Astrocyte (in vitro differentiated cells and primary cell): ENCODE data around the gene GSK3B. TPM values are rescaled to one million over a fixed set of nuclear protein-coding genes. Genes with fewer than 3 reads are reported as not detected.
A peak's percentile ranks its signal among the peaks of the same experiment; 100 is the strongest.

Experiments used
- DNase-seq: peaks from one replicate; pipeline ENCODE4 v3.0.0-alpha.2; 2010; ENCODE audit warnings: low read depth
- FAIRE-seq: peaks from 2 replicates; lab custom pipeline; 2011; peaks lifted over from hg19 to GRCh38; lab: Jason Lieb, UNC
- H2AFZ ChIP-seq: 2 replicates; pipeline ENCODE4 v1.6.0; 2012; ENCODE audit warnings: low read depth, low read length, inconsistent platforms
- H3K27ac ChIP-seq: 2 replicates; pipeline ENCODE4 v1.5.1; 2011; ENCODE audit warnings: low read depth, low read length, inconsistent platforms
- H3K27me3 ChIP-seq: 2 replicates; pipeline ENCODE4 v1.6.0; 2011; ENCODE audit warnings: low read length, inconsistent platforms; ENCODE audit not compliant: insufficient read depth
- H3K36me3 ChIP-seq: 2 replicates; pipeline ENCODE4 v1.5.1; 2011; ENCODE audit warnings: low read length, inconsistent platforms; ENCODE audit not compliant: insufficient read depth
- H3K4me1 ChIP-seq: 2 replicates; pipeline ENCODE4 v1.5.1; 2011; ENCODE audit warnings: low read length, inconsistent platforms; ENCODE audit not compliant: insufficient read depth
- H3K4me2 ChIP-seq: 2 replicates; pipeline ENCODE4 v1.6.0; 2012; ENCODE audit warnings: low read length, inconsistent platforms
- H3K4me3 ChIP-seq: 2 replicates; pipeline ENCODE4 v1.5.1; 2011; ENCODE audit warnings: low read depth, mild to moderate bottlenecking, low read length, inconsistent platforms; ENCODE audit not compliant: insufficient read depth
- H3K79me2 ChIP-seq: 2 replicates; pipeline ENCODE4 v1.6.0; 2012; ENCODE audit warnings: mild to moderate bottlenecking, low read length, inconsistent platforms; ENCODE audit not compliant: insufficient read depth
- H3K9ac ChIP-seq: 2 replicates; pipeline ENCODE4 v1.6.0; 2012; ENCODE audit warnings: mild to moderate bottlenecking, low read length, inconsistent platforms
- H3K9me3 ChIP-seq: 2 replicates; pipeline ENCODE4 v1.5.1; 2012; ENCODE audit warnings: low read depth, mild to moderate bottlenecking, low read length, inconsistent platforms; ENCODE audit not compliant: insufficient read depth
- H4K20me1 ChIP-seq: 2 replicates; pipeline ENCODE4 v1.6.0; 2012; ENCODE audit warnings: low read length, inconsistent platforms; ENCODE audit not compliant: insufficient read depth
- H3K27ac Mint-ChIP-seq: one replicate; pipeline ENCODE4 v1.8.0; 2021; ENCODE audit warnings: mild to moderate bottlenecking, mixed read lengths; ENCODE audit not compliant: unreplicated experiment
- H3K27me3 Mint-ChIP-seq: one replicate; pipeline ENCODE4 v1.8.0; 2021; ENCODE audit warnings: low read depth, mixed read lengths; ENCODE audit not compliant: unreplicated experiment
- H3K36me3 Mint-ChIP-seq: one replicate; pipeline ENCODE4 v1.8.0; 2021; ENCODE audit warnings: low read depth, mixed read lengths; ENCODE audit not compliant: unreplicated experiment
- H3K4me1 Mint-ChIP-seq: one replicate; pipeline ENCODE4 v1.8.0; 2021; ENCODE audit warnings: low read depth, mixed read lengths; ENCODE audit not compliant: unreplicated experiment
- H3K4me3 Mint-ChIP-seq: one replicate; pipeline ENCODE4 v1.8.0; 2021; ENCODE audit warnings: mild to moderate bottlenecking, moderate library complexity, mixed read lengths; ENCODE audit not compliant: unreplicated experiment
- H3K9me3 Mint-ChIP-seq: one replicate; pipeline ENCODE4 v1.8.0; 2021; ENCODE audit warnings: mild to moderate bottlenecking, mixed read lengths; ENCODE audit not compliant: unreplicated experiment
- CTCF ChIP-seq: IDR thresholded peaks from 2 replicates; pipeline ENCODE4 v1.5.1; 2011; ENCODE audit warnings: low read depth, mild to moderate bottlenecking, inconsistent platforms, low read length, moderate library complexity; ENCODE audit not compliant: insufficient read depth
- EZH2 ChIP-seq: IDR thresholded peaks from 2 replicates; pipeline ENCODE4 v1.6.1; 2012; ENCODE audit warnings: mild to moderate bottlenecking, low read length, inconsistent platforms; ENCODE audit not compliant: insufficient read depth
- total RNA-seq: library from RNA; stranded (reverse); gene quantifications from 2 replicates; pipeline ENCODE4 v1.2.1, GENCODE V29; 2021

Gene GSK3B
- total RNA-seq, 1 donor from 2014 or later = 80.6 TPM

DNA sequence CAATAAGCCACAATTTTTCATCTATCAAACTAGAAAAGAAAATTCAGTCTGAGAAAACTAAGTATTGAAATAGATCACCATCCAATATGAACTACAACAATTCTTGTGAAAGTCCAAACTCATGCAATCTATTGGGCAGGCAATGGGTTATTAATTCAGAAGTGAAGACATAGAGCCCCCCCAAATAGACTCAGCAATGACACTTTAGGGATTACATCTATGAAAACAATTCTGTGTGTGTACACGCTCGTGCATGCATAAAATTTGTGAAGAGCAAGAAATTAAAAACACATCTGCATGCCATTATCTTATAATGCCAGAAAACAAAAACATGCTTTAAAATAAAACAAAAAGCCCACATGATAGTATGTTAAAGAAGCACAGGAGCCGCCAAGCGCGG lies 161.0 kb downstream of the GSK3B start:
- no peak for FAIRE-seq
- Mint-ChIP-seq H3K27ac (no peak overlapping the region), H3K4me1 (peaks cover 7% of the 10 kb centered on the region), H3K9me3 (no peaks in the 10 kb centered on the region), H3K4me3 (no peak overlapping the region), H3K27me3 (no peaks in the 10 kb centered on the region), H3K36me3 (no peaks in the 10 kb centered on the region)
- H3K9ac ChIP-seq = no peak overlapping the region
- H3K79me2 ChIP-seq = peaks cover 90% of the 10 kb centered on the region
- H3K36me3 ChIP-seq = no peaks in the 10 kb centered on the region
- no peak overlapping the region for H3K4me3 ChIP-seq
- no peaks in the 10 kb centered on the region for H3K9me3 ChIP-seq
- peaks cover 75% of the 10 kb centered on the region for H4K20me1 ChIP-seq
- no peaks in the 10 kb centered on the region for H3K27me3 ChIP-seq
- no peak overlapping the region for H3K4me2 ChIP-seq
- no peaks in the 10 kb centered on the region for H3K4me1 ChIP-seq
- H2AFZ ChIP-seq = no peak overlapping the region
- DNase-seq = no peak
- no peak for TF ChIP-seq CTCF
- no peak for TF ChIP-seq EZH2
- H3K27ac ChIP-seq = no peak overlapping the region

GRCh38 chr3:119930286-119930685 lies 164.0 kb downstream of the GSK3B start:
- peak; percentile 32 for FAIRE-seq
- H3K79me2 ChIP-seq = peaks cover 93% of the 10 kb centered on the region
- no peak overlapping the region for H3K27ac ChIP-seq

More at GRCh38 chr3:119930286-119930685, 164.0 kb downstream of the GSK3B start:
- Mint-ChIP-seq H3K27me3 (no peaks in the 10 kb centered on the region), H3K27ac (no peak overlapping the region), H3K36me3 (no peaks in the 10 kb centered on the region), H3K9me3 (no peaks in the 10 kb centered on the region), H3K4me3 (no peak overlapping the region), H3K4me1 (no peaks in the 10 kb centered on the region)
- Histone ChIP-seq H3K4me3 (no peak overlapping the region), H3K9ac (no peak overlapping the region), H4K20me1 (peaks cover 76% of the 10 kb centered on the region), H3K27me3 (no peaks in the 10 kb centered on the region), H3K4me2 (no peak overlapping the region), H3K4me1 (no peaks in the 10 kb centered on the region), H3K36me3 (no peaks in the 10 kb centered on the region), H2AFZ (no peak overlapping the region), H3K9me3 (no peaks in the 10 kb centered on the region)
- TF ChIP-seq EZH2 (no peak), CTCF (no peak)
- DNase-seq = no peak
